Ishikawa (cell line): ENCODE results near the gene NCOA4.

Experiments
- CEBPB ChIP-seq: IDR thresholded peaks from 2 replicates; pipeline ENCODE4 v1.6.1; 2012
- CREB1 ChIP-seq: IDR thresholded peaks from 2 replicates; pipeline ENCODE4 v1.6.1; 2012; ENCODE audit warnings: low read depth
- EGR1 ChIP-seq: IDR thresholded peaks from 2 replicates; pipeline ENCODE4 v1.6.1; 2012
- EP300 ChIP-seq: IDR thresholded peaks from 2 replicates; pipeline ENCODE4 v1.6.1; 2012; ENCODE audit warnings: borderline replicate concordance
- FOXM1 ChIP-seq: IDR thresholded peaks from 2 replicates; pipeline ENCODE4 v1.6.1; 2012; ENCODE audit warnings: low read depth, borderline replicate concordance
- MAX ChIP-seq: IDR thresholded peaks from 2 replicates; pipeline ENCODE4 v1.6.1; 2012
- NFIC ChIP-seq: IDR thresholded peaks from 2 replicates; pipeline ENCODE4 v1.6.1; 2012
- RAD21 ChIP-seq: IDR thresholded peaks from 2 replicates; pipeline ENCODE4 v1.6.1; 2012; ENCODE audit warnings: low read depth
- TAF1 ChIP-seq: IDR thresholded peaks from 2 replicates; pipeline ENCODE4 v1.6.1; 2012; ENCODE audit warnings: low read depth, mild to moderate bottlenecking
- TCF12 ChIP-seq: IDR thresholded peaks from 2 replicates; pipeline ENCODE4 v1.6.1; 2012; ENCODE audit warnings: low read depth
- TEAD4 ChIP-seq: IDR thresholded peaks from 2 replicates; pipeline ENCODE4 v1.6.1; 2012
- USF1 ChIP-seq: IDR thresholded peaks from 2 replicates; pipeline ENCODE4 v1.6.1; 2012
- YY1 ChIP-seq: IDR thresholded peaks from 2 replicates; pipeline ENCODE4 v1.6.1; 2012; ENCODE audit warnings: low read depth
- ZBTB7A ChIP-seq: IDR thresholded peaks from 2 replicates; pipeline ENCODE4 v1.6.1; 2012; ENCODE audit warnings: low read depth
- TF ChIP-seq, protein P1 (sequence below): IDR thresholded peaks from 2 replicates; pipeline ENCODE4 v1.6.1; 2012; ENCODE audit warnings: low read depth, mild to moderate bottlenecking

Gene NCOA4

GRCh38 chr10:46028584-46029460 is 1.6 kb downstream of the NCOA4 start:
- TF ChIP-seq CEBPB, result no peak
- peak; percentile 63 for TF ChIP-seq RAD21

- no peak for TF ChIP-seq CREB1
- no peak for TF ChIP-seq EGR1
- TF ChIP-seq TCF12, result no peak
- no peak for TF ChIP-seq EP300
- TF ChIP-seq CEBPB, result no peak
- no peak for TF ChIP-seq NFIC
- TF ChIP-seq TEAD4, result no peak
- TF ChIP-seq, protein P1, sequence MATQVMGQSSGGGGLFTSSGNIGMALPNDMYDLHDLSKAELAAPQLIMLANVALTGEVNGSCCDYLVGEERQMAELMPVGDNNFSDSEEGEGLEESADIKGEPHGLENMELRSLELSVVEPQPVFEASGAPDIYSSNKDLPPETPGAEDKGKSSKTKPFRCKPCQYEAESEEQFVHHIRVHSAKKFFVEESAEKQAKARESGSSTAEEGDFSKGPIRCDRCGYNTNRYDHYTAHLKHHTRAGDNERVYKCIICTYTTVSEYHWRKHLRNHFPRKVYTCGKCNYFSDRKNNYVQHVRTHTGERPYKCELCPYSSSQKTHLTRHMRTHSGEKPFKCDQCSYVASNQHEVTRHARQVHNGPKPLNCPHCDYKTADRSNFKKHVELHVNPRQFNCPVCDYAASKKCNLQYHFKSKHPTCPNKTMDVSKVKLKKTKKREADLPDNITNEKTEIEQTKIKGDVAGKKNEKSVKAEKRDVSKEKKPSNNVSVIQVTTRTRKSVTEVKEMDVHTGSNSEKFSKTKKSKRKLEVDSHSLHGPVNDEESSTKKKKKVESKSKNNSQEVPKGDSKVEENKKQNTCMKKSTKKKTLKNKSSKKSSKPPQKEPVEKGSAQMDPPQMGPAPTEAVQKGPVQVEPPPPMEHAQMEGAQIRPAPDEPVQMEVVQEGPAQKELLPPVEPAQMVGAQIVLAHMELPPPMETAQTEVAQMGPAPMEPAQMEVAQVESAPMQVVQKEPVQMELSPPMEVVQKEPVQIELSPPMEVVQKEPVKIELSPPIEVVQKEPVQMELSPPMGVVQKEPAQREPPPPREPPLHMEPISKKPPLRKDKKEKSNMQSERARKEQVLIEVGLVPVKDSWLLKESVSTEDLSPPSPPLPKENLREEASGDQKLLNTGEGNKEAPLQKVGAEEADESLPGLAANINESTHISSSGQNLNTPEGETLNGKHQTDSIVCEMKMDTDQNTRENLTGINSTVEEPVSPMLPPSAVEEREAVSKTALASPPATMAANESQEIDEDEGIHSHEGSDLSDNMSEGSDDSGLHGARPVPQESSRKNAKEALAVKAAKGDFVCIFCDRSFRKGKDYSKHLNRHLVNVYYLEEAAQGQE, result no peak
- no peak for TF ChIP-seq MAX
- TF ChIP-seq ZBTB7A, result no peak
- TF ChIP-seq USF1, result no peak
- TF ChIP-seq FOXM1, result no peak
- TF ChIP-seq RAD21, result no peak
- no peak for TF ChIP-seq TAF1
These were observed 4.3 kb downstream of the NCOA4 start for GRCh38 chr10:46026106-46026505.

- no peak for TF ChIP-seq TEAD4
- no peak for TF ChIP-seq TCF12
- TF ChIP-seq FOXM1, result no peak
- no peak for TF ChIP-seq EP300
- no peak for TF ChIP-seq MAX
- no peak for TF ChIP-seq TAF1
- TF ChIP-seq YY1, result no peak
- TF ChIP-seq NFIC, result no peak
- no peak for TF ChIP-seq RAD21
- no peak for TF ChIP-seq USF1
- TF ChIP-seq, protein P1, result no peak
These were observed 5.0 kb downstream of the NCOA4 start for GRCh38 chr10:46025406-46025805.

- TF ChIP-seq CREB1 (no peak), TEAD4 (no peak), ZBTB7A (no peak), CEBPB (no peak), NFIC (no peak), MAX (no peak)
- TF ChIP-seq, protein P1, result no peak
These were observed 5.5 kb downstream of the NCOA4 start for GRCh38 chr10:46024948-46025347.
